NCI-H510A (cell line): Measurements from ENCODE around the gene ATP6V0C.

ENCODE experiments used
- DNase-seq: peaks from one replicate; lab custom pipeline; 2025; lab: John Stamatoyannopoulos, UW

ATP6V0C gene

GRCh38 chr16:2490190-2491105 lies 23.3 kb upstream of the ATP6V0C start:
- peak; percentile 61 for DNase-seq

DNA sequence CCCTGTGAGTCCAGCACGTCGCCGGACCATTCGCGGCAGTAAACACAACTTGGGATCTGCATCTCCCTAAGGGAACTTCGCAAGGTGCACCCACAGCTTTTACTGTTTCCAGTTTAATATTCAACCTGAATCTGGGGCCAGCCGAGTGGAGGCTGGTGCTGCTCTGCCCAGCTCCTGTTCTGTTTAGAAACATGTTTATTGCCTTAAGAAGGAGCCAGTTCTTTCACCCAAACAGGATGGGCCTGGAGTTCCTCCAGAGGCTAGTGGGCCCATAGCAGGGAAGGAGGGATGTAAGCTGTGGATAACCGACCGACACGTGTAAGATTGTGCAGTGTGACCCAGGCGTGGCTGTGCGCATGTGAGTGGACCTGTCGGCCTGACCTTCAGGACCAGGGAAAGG lies 21.5 kb upstream of the ATP6V0C start:
- no peak for DNase-seq

DNA sequence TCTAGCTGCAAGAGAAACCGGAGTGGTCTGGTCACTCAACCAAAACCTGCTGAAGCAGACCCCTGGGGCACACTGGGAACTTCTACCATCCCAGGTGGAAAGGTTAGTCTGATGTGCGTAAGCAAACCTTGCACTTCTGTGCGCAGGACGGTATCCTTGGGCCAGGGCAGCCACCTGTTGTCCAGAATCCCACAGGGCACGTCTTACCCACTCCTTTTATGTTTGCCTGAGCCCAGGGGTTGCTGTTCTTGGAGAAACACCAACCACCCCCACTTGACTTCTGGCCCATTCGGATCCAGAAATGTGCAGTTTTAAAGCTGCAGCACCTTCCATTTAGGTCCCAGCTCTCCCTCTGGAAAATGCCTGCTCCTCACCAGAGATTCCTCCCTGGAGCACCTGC lies 20.1 kb upstream of the ATP6V0C start:
- no peak for DNase-seq

- no peak for DNase-seq
These were observed 19.1 kb upstream of the ATP6V0C start for GRCh38 chr16:2494616-2495015.

DNA sequence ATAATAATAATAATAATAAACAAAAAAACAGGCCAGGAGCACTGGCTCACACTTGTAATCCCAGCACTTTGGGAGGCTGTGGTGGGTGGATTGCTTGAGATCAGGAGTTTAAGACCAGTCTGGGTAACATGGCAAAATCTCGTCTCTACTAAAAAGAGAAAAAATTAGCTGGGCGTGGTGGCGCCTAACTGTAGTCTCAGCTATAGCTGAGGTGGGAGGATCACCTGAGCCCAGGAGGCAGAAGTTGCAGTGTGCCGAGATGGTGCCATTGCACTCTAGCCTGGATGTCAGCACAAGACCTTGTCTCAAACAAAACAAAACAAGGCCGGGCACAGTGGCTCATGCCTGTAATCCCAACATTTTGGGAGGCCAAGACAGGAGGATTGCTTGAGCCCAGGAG lies 18.7 kb upstream of the ATP6V0C start:
- DNase-seq = no peak

DNA sequence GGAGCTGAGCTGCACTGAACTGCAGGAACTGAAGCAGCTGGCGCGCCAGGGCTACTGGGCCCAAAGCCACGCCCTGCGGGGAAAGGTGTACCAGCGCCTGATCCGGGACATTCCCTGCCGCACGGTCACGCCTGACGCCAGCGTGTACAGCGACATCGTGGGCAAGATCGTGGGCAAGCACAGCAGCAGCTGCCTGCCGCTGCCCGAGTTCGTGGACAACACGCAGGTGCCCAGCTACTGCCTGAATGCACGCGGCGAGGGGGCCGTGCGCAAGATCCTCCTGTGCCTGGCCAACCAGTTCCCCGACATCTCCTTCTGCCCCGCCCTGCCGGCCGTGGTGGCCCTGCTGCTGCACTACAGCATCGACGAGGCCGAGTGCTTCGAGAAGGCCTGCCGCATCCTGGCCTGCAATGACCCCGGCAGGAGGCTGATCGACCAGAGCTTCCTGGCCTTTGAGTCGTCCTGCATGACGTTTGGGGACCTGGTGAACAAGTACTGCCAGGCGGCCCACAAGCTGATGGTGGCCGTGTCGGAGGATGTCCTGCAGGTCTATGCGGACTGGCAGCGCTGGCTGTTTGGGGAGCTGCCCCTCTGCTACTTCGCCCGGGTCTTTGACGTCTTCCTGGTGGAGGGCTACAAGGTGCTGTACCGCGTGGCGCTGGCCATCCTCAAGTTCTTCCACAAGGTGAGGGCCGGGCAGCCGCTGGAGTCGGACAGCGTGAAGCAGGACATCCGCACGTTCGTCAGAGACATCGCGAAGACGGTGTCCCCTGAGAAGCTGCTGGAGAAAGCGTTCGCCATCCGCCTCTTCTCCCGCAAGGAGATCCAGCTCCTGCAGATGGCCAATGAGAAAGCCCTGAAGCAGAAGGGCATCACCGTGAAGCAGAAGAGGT lies 17.3 kb upstream of the ATP6V0C start:
- no peak for DNase-seq

- no peak for DNase-seq
These were observed 16.6 kb upstream of the ATP6V0C start for GRCh38 chr16:2497116-2497630.

GRCh38 chr16:2497695-2498484 lies 15.9 kb upstream of the ATP6V0C start:
- DNase-seq = no peak

DNA sequence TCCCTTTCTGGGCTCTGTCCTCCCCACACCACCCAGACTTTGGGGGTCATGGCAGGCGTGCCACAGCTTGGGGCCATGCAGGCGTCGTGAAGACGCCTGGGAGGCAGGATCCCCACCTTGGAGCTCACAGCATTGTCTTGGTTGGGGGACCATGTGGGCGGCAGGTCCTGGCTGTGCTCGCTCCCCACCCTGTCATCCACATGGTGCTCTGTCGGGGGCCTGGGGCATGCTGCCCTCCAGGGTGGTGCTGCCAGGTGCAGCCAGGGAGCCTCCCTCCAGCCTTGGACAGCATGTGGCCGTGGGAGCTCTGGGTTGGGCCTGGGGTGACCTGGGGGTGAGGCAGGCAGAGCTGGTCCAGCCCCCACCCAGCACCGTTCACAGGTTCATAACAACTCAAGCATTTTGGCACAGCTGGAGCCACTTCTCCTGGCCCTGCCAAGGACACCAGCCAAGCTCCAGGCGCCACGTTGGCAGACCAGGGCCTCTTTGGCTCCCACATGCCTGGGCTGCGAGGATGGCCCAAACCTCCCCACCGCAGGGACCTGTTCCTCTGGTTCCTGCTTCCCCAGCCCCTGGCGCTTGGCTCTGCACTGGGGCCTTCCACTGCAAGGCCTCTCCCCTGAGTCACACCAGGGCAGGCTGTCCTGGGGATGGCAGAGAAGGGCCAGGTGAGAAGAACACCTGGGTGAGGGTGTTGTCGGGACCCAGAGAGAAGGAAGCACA lies 15.1 kb upstream of the ATP6V0C start:
- no peak for DNase-seq

DNA sequence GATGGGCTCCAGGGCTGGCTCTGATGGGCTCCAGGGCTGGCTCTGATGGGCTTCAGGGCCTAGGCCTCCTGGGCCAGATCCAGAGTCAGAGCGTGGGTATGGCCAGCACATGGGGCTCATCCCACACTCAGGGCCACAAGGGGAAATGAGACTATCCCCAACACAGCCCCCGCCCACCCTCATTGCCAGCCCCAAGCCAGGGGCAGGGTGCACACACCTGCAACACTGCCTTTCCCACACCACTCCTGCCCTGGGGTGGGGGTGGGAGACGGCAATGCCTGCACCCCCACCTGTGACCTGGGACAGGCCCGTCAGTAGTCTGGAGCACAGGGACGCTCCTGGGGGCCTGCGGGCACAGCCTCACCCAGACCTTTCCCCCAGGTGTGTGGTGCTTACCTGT lies 14.3 kb upstream of the ATP6V0C start:
- DNase-seq = no peak

- DNase-seq = no peak
These were observed 13.8 kb upstream of the ATP6V0C start for GRCh38 chr16:2499890-2500429.

DNA sequence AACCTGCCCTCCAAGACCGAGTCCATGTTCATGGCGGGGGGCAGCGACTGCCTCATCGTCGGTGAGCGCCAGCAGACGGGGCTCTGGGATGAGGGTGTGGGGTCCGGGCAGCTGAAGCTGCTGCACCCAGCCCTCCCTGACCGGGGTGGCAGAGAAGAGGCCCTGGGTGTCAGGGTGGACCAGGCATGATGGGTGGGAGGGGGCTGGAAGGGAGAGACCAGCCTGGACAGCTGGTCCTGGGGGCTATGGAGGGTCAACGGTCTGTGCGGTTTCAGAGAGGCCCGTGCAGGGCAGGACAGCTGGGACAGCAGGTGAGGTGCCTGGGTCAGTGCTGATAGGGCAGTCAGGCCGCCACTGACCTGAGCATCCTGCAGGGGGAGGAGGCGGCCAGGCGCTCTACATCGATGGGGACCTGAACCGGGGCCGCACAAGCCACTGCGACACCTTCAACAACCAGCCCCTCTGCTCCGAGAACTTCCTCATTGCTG lies 13.3 kb upstream of the ATP6V0C start:
- DNase-seq = no peak

DNA sequence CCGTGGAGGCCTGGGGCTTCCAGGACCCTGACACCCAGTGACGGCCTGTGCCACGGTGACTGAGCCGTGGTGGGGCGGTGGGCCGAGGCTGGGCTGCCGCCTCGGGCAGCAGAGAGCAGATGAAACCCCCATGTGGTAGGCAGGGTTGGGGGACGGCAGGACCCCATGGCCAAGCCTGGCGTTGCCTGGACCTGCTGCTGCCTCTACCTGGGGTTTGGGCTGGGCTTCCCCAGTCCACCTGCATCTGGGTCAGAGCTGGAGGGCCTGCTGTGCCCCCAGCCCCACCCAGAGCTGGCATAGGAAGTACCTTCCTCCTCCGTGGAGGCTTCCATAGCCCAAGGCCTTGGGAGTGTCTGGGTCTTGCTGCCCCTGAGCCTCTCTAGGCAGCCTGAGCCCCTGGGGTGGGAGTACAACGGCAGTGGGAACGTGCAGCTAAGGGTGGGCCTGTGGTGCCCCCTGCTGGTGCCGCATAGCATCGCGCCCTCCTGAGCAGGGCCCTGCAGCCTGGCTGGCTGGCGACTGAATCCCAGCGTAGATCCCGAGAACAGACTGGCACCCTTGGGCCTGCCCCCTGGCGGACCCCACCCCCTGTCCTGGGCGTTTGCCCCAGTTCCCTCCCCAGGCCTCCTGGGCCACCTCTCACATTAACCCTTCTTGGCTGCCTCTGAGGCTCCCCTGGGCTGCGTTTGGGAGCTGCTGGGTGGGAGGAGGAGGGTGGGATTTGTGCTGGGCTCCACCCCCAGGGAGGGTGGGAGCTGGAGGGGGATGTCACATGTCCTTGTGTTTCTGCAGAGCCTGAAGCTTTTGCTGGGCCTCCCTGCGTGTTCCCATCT lies 12.6 kb upstream of the ATP6V0C start:
- DNase-seq = no peak

DNA sequence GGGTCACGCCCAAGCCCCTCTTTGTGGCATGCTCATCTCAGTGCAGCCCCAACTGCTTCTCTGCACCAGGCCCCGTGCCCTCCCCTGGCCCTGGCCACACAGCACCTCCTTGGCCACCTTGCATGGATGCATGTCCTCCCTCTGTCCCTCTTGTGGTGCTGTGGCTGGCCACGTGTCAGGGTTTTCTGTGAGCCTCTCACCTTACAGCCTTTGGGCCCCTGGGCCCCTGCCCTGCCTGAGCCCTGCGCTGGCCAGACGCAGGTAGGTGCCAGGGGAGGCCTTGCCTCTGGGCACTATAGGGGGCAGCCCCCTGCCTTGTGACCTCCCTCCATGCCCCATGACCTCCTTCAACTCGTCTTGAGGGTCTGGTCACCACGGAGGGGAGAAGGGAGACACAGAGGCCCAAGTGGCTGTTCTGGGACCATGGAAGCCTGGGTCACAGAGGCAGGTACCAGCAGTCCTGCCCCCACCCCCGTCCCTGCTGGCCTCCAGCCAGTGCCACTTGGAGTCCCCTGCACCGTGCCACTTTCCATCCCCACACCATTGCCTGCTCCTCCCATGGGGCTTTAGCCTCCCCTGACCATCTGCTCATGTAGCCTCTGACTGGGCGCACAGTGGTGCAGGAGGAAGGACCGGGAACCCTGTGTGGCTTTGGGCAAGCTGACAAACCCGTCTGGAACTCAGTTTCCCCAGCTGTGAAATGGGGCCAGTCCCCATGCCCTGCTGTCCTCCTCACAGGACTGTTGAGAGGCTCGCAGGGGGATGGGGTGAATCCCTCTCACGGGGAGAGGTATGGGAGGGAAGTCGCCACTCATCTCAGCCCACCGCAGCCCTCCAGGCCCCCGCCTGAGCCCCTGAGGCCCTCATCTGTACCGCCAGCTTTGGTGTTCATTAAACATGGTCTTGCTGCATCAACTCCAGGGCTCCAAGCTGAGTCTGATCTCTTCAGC lies 11.5 kb upstream of the ATP6V0C start:
- no peak for DNase-seq

DNA sequence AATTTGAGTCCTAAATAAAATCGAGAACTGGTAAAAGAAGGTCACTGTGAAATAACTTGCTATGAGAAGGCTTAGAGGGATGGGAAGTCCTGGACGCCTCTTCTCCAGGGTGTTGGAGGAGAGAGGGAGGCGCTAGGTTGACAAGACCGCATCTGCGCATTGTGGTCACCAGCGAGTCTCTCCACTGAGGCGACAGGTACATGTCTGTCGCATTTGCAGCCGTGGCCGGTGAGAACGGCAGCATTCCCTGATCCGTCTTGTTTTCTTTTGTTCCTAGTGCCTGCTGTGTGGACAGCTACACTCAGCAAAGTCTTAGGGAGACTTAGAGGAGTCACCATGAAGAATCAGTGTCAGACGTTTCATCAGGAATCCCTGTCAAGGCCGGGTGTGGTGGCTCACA lies 8.1 kb upstream of the ATP6V0C start:
- no peak for DNase-seq

GRCh38 chr16:2507052-2507659 lies 6.6 kb upstream of the ATP6V0C start:
- DNase-seq = no peak

DNA sequence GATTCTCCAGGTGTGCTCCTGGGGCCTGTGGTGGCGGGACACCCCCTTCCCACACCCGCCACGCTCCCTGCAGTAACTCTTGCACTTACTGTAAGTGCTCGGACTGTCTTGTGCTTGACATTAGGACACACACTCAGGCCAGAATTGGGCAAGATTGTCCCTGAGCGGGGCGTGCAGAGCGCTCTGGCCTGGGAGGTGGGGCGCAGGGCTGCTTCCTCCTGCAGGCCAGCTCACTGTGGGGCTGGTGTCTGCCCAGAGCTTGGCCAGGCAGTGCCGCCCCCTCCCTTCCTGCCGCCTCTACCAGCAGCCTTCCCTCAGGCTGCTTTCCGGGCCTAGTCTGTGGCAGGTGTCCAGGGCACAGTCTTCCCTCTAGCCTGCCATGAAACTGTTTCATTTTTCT lies 6.1 kb upstream of the ATP6V0C start:
- DNase-seq = no peak

DNA sequence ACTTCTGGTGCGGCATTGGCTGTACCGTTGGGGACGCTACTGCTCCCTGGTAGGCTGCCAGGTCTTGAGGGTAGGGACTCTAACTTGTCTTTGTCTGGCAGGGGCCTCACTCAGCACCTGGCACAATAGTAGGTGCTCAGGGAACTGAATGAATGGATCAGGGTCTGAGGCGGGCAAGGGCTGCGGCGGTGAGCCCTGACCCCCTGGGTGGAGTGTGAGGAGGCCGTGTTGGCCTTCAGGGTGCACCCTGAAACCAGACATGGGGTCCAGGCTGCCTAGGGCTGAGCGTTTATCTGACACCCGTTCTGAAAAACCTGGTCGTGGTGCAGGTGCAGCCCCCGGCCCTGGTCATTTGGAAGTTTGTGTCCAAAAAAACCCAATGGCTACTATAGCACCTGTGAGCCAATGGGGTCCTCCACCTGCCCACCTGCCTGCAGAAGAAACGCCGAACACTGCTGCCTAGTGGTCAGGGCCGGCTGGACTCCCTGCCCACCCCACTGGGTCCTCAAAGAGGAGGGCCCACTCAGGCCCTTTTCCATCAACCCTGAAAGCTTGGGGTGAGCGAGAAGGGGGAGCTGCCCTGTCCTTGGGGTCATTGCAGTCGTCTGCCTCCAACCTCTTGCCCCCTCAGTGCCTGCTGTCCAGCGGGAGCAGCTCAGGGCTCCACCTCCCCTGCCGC lies 4.9 kb upstream of the ATP6V0C start:
- no peak for DNase-seq
